Heart left ventricle (tissue), 16 donors: ENCODE data around the gene PRDX5. TPM values are rescaled to one million over a fixed set of nuclear protein-coding genes. Genes with fewer than 3 reads are reported as not detected.

ENCODE experiments used
- ATAC-seq, 4 donors: fragments of 200-7000 bp; cut with Tn5 transposase; one replicate each; pipeline ENCODE4 v1.9.1; 2020 to 2022; ENCODE audit warnings: moderate library complexity in 4 of 4, mild to moderate bottlenecking in 3 of 4, moderate number of reproducible peaks in 1 of 4
- DNase-seq, 5 donors: peaks; one replicate each; pipeline ENCODE4 v3.0.0-alpha.2; 2020
- H3K27ac ChIP-seq, 12 donors: fragments of 200-600 bp; sonication (generic) in 4 of 12; one replicate each; pipeline versions ENCODE4 v1.5.0 to v1.8.0; 2016 to 2022; ENCODE audit warnings: mild to moderate bottlenecking in 2 of 12
- H3K27me3 ChIP-seq, 9 donors: fragments of 200-600 bp; sonication (generic) in 2 of 9; one replicate each; pipeline versions ENCODE4 v1.5.1 to v1.8.0; 2016 to 2022; ENCODE audit warnings: mild to moderate bottlenecking in 3 of 9
- H3K36me3 ChIP-seq, 9 donors: fragments of 200-600 bp; sonication (generic) in 2 of 9; one replicate each; pipeline versions ENCODE4 v1.5.0 to v1.8.0; 2018 to 2022; ENCODE audit warnings: mild to moderate bottlenecking in 2 of 9
- H3K4me1 ChIP-seq, 12 donors: fragments of 200-600 bp; sonication (generic) in 4 of 12; one replicate each; pipeline versions ENCODE4 v1.5.0 to v1.8.0; 2016 to 2022; ENCODE audit warnings: mild to moderate bottlenecking in 3 of 12
- H3K4me3 ChIP-seq, 12 donors: fragments of 200-600 bp; sonication (generic) in 4 of 12; one replicate each; pipeline versions ENCODE4 v1.5.0 to v1.8.0; 2017 to 2022; ENCODE audit warnings: mild to moderate bottlenecking in 9 of 12, moderate library complexity in 4 of 12
- H3K9me3 ChIP-seq, 12 donors: fragments of 200-600 bp; sonication (generic) in 4 of 12; one replicate each; pipeline versions ENCODE4 v1.5.0 to v1.8.0; 2016 to 2022; ENCODE audit warnings: mild to moderate bottlenecking in 1 of 12
- CTCF ChIP-seq, 12 donors: fragments of 200-600 bp; sonication (generic) in 4 of 12; IDR thresholded peaks; one replicate each; pipeline versions ENCODE4 v1.5.0 to v1.8.0; 2018 to 2022; ENCODE audit warnings: antibody characterized with exemption in 12 of 12, mild to moderate bottlenecking in 5 of 12
- POLR2A ChIP-seq, 2 donors: fragments of 450-650 bp; IDR thresholded peaks; one replicate each; pipeline ENCODE4 v1.6.1; 2017; ENCODE audit warnings: antibody characterized with exemption in 2 of 2, mild to moderate bottlenecking in 2 of 2, moderate library complexity in 2 of 2
- WGBS, 4 donors: extraction: QIAGEN DNeasy Blood & Tissue Kit in 2 of 4; methylation state at CpG; one replicate each; pipeline versions ENCODE4 v1.1.5 to v1.1.7; 2013 to 2018; 5-methylcytosine and 5-hydroxymethylcytosine counted together
- intact Hi-C, 10 donors: fragments of 100-400 bp; cut with DNase I; formaldehyde crosslinking; loops; one replicate each; pipeline versions ENCODE4 v1.11.1 to v1.14.2; 2022
- polyA plus RNA-seq, 2 donors: library from polyadenylated mRNA; stranded (reverse); fragments of 200-250 nt; gene quantifications; one replicate each; pipeline ENCODE4 v1.2.3, GENCODE V29; 2013
- total RNA-seq, 9 donors: library from RNA; depleted of rRNA in 2 of 9; stranded (reverse); fragments of >200 nt in 2 of 9; fragmentation: NEBNext Ultra II Directional in 3 of 9; extraction: Animal tissue kit (Norgen Biotek cat#: 25700) in 3 of 9; gene quantifications; one replicate each; pipeline versions ENCODE4 v1.1.0 to v1.2.4, GENCODE V29; 2016 to 2023
- donor health status: ischemic (EF 13 %, LVEDD 7.1; RV severe dilation, severe dysfunction).
- donor health status: healthy with polysubstance abuse.
- donor health status: DM: no; HTN: yes; CAD: no.
- donor health status: DM: no; HTN: no; CAD: no.
- donor health status: ischemic (EF 25% LVEDD 6.9; RV normal size, moderate dysfunction).
- donor health status: ischemic (EF 25% LVEDD 5.7; RV mildly dilated, moderate dysfunction).
- donor health status: healthy.
- donor health status: DM: yes; HTN: yes; CAD: no.
- donor health status: ischemic (EF 35%, LVEDD 5.7; RV mildly dilated, moderate dysfunction).
- donor health status: nonischemic (EF 11% LVEDD 7.7; RV severe dilation, severe dysfunction).
- donor health status: DM: yes; HTN: yes; CAD: no.
- donor health status: PGD.
- donor health status: ischemic (EF 29% LVEDD 5.4; RV normal size, mild dysfunction).
- donor health status: nonischemic (EF 23%, LVEDD 6.1; RV moderate dilation, normal function).

Gene PRDX5
- total and polyA plus RNA-seq, 11 donors = 220 to 882 (median 294) TPM

- H3K4me3 ChIP-seq = peak within 1 kb of the TSS in 7 of 12 donors; percentile 17 to 54 (median 20)
- peaks cover 0 to 13% (median 0%) of the 10 kb centered on the region in 9 donors for H3K36me3 ChIP-seq
- H3K9me3 ChIP-seq = no peaks in the 10 kb centered on the region
- H3K27me3 ChIP-seq = peaks cover 0 to 15% (median 0%) of the 10 kb centered on the region in 9 donors
- H3K27ac ChIP-seq = peak within 1 kb of the TSS in 1 of 12 donors; percentile 72
- peaks cover 0 to 46% (median 8%) of the 10 kb centered on the region in 12 donors for H3K4me1 ChIP-seq
- intact Hi-C loops = no loop called here
- peak in 3 of 5 donors; percentile 62 to 87 (median 74) for DNase-seq
- ATAC-seq = peak in 2 of 4 donors; percentile 21 to 36
- TF ChIP-seq POLR2A (IDR thresholded peaks at IDR 0.05) (no peak), CTCF (IDR thresholded peaks at IDR 0.05) (no peak)
- WGBS, 4 donors = 70 to 79% (median 72%) methylated on average over 14 to 16 of the region's 16 CpGs
Measured at GRCh38 chr11:64339754-64340408, 22.0 kb downstream of the PRDX5 start, which contains the start of gene CCDC88B. Gene CCDC88B (plus strand): TSS chr11:64340204. CDS start chr11:64340267, 63 bp downstream.

GRCh38 chr11:64340671-64341335, 22.9 kb downstream of the PRDX5 start:
- peak in 1 of 4 donors; percentile 16 for ATAC-seq
- intact Hi-C loops = no loop called here

GRCh38 chr11:64341429-64341828, 23.5 kb downstream of the PRDX5 start:
- H3K27ac ChIP-seq = no peak overlapping the region
- peaks cover 0 to 38% (median 8%) of the 10 kb centered on the region in 12 donors for H3K4me1 ChIP-seq
- no peaks in the 10 kb centered on the region for H3K9me3 ChIP-seq
- intact Hi-C loops = no loop called here
- TF ChIP-seq POLR2A (IDR thresholded peaks at IDR 0.05) (no peak), CTCF (IDR thresholded peaks at IDR 0.05) (no peak)
- H3K36me3 ChIP-seq = peaks cover 0 to 19% (median 0%) of the 10 kb centered on the region in 9 donors
- 82 to 86% (median 86%) methylated on average over 10 to 21 of the region's 21 CpGs for WGBS, 4 donors
- DNase-seq (no peak), ATAC-seq (no peak)
- H3K4me3 ChIP-seq = no peak overlapping the region
- peaks cover 0 to 15% (median 0%) of the 10 kb centered on the region in 9 donors for H3K27me3 ChIP-seq

More at GRCh38 chr11:64340671-64341335, 22.9 kb downstream of the PRDX5 start:
- H3K36me3 ChIP-seq = peaks cover 0 to 19% (median 0%) of the 10 kb centered on the region in 9 donors
- DNase-seq = peak in 2 of 5 donors; percentile 56 to 64
- WGBS, 4 donors = 28 to 39% (median 32%) methylated on average over 24 to 33 of the region's 33 CpGs
- peak overlapping the region in 1 of 12 donors; percentile 72 for H3K27ac ChIP-seq
- peaks cover 0 to 38% (median 8%) of the 10 kb centered on the region in 12 donors for H3K4me1 ChIP-seq
- peak overlapping the region in 7 of 12 donors; percentile 17 to 54 (median 20) for H3K4me3 ChIP-seq
- TF ChIP-seq CTCF (IDR thresholded peaks at IDR 0.05) = peak in 1 of 12 donors; percentile 6
- TF ChIP-seq POLR2A (IDR thresholded peaks at IDR 0.05) = no peak
- H3K27me3 ChIP-seq = peaks cover 0 to 15% (median 0%) of the 10 kb centered on the region in 9 donors
- no peaks in the 10 kb centered on the region for H3K9me3 ChIP-seq
